Heart right ventricle (tissue), 16 donors: ENCODE measurements around the gene PADI2. TPM values are rescaled to one million over a fixed set of nuclear protein-coding genes. Genes with fewer than 3 reads are reported as not detected.

Experiments used
- ATAC-seq, 8 donors: fragments of 200-7000 bp; cut with Tn5 transposase; one replicate each; pipeline ENCODE4 v1.9.1; 2020; ENCODE audit warnings: mild to moderate bottlenecking in 8 of 8, moderate library complexity in 8 of 8, moderate number of reproducible peaks in 1 of 8
- DNase-seq, 2 donors: peaks; one replicate each; pipeline ENCODE4 v3.0.0-alpha.2; 2020
- H3K27ac ChIP-seq, 10 donors: fragments of 200-600 bp; sonication (generic) in 2 of 10; one replicate each; pipeline versions ENCODE4 v1.5.0 to v1.8.0; 2020 to 2022; ENCODE audit warnings: mild to moderate bottlenecking in 3 of 10
- H3K27me3 ChIP-seq, 7 donors: fragments of 200-600 bp; one replicate each; pipeline ENCODE4 v1.8.0; 2021 to 2022; ENCODE audit warnings: mild to moderate bottlenecking in 2 of 7
- H3K36me3 ChIP-seq, 9 donors: fragments of 200-600 bp; sonication (generic) in 1 of 9; one replicate each; pipeline versions ENCODE4 v1.5.0 to v1.8.0; 2020 to 2022; ENCODE audit warnings: mild to moderate bottlenecking in 2 of 9
- H3K4me1 ChIP-seq, 9 donors: fragments of 200-600 bp; sonication (generic) in 1 of 9; one replicate each; pipeline versions ENCODE4 v1.5.0 to v1.8.0; 2020 to 2022; ENCODE audit warnings: mild to moderate bottlenecking in 4 of 9
- H3K4me3 ChIP-seq, 10 donors: fragments of 200-600 bp; sonication (generic) in 2 of 10; one replicate each; pipeline versions ENCODE4 v1.5.0 to v1.8.0; 2020 to 2022; ENCODE audit warnings: mild to moderate bottlenecking in 7 of 10, moderate library complexity in 2 of 10
- H3K9me3 ChIP-seq, 11 donors: fragments of 200-600 bp in 10 of 11; sonication (generic) in 2 of 11; one replicate each; pipeline versions ENCODE4 v1.5.0 to v1.8.0; 2013 to 2022; ENCODE audit warnings: mild to moderate bottlenecking in 2 of 11, control low read depth in 1 of 11, moderate library complexity in 1 of 11
- CTCF ChIP-seq, 9 donors: fragments of 200-600 bp; sonication (generic) in 2 of 9; IDR thresholded peaks; one replicate each; pipeline versions ENCODE4 v1.5.0 to v1.8.0; 2021 to 2022; ENCODE audit warnings: antibody characterized with exemption in 9 of 9, mild to moderate bottlenecking in 5 of 9, moderate library complexity in 1 of 9
- WGBS, 2 donors: extraction: QIAGEN DNeasy Blood & Tissue Kit; methylation state at CpG; one replicate each; pipeline ENCODE4 v1.1.7; 2013; ENCODE audit warnings: inconsistent platforms in 1 of 2; 5-methylcytosine and 5-hydroxymethylcytosine counted together
- intact Hi-C, 10 donors: fragments of 100-400 bp; cut with DNase I; formaldehyde crosslinking; loops; one replicate each; pipeline versions ENCODE4 v1.11.1 to v1.14.2; 2022
- polyA plus RNA-seq, 2 donors: library from polyadenylated mRNA; stranded (reverse); fragments of 200-250 nt; gene quantifications; one replicate each; pipeline ENCODE4 v1.2.3, GENCODE V29; 2013
- total RNA-seq, 10 donors: library from RNA; stranded (reverse); fragmentation: NEBNext Ultra II Directional in 3 of 10; extraction: Animal tissue kit (Norgen Biotek cat#: 25700) in 3 of 10; gene quantifications; one replicate each; pipeline versions ENCODE4 v1.2.1 to v1.2.4, GENCODE V29; 2021 to 2023
- donor health status: Arrhythmogenic right ventricular cardiomyopathy.
- donor health status: ischemic (EF 13 %, LVEDD 7.1; RV severe dilation, severe dysfunction).
- donor health status: healthy with polysubstance abuse.
- donor health status: DM: no; HTN: yes; CAD: no.
- donor health status: DM: no; HTN: no; CAD: no.
- donor health status: ischemic (EF 25% LVEDD 6.9; RV normal size, moderate dysfunction).
- donor health status: ischemic (EF 25% LVEDD 5.7; RV mildly dilated, moderate dysfunction).
- donor health status: healthy.
- donor health status: DM: yes; HTN: yes; CAD: no.
- donor health status: Ischemic cardiomyopathy.
- donor health status: ischemic (EF 35%, LVEDD 5.7; RV mildly dilated, moderate dysfunction).
- donor health status: nonischemic (EF 11% LVEDD 7.7; RV severe dilation, severe dysfunction).
- donor health status: DM: yes; HTN: yes; CAD: no.
- donor health status: PGD.
- donor health status: ischemic (EF 29% LVEDD 5.4; RV normal size, mild dysfunction).
- donor health status: nonischemic (EF 23%, LVEDD 6.1; RV moderate dilation, normal function).

Gene PADI2
- total and polyA plus RNA-seq, 12 donors, result 0.07 to 1.1 (median 0.47) TPM

DNA sequence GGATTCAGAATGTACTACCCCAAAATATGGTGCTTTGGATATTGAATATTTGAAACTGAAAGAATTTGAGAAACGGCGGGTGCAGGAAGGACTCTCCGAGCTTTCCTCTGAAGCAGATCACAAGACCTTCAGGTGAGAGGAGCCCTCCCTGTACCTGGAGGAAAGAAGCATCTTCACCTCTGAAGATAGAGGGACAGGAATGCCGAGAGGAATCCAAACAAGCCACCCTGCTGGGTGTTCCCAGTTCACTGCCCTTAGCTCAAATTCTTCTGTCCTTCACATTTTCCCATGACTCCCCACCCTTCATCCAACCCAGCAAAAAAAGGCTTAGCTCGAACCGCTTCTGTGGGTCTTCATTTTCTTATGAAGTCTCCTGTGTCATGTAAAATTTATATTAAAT, 18.2 kb upstream of the PADI2 start:
- no peaks in the 10 kb centered on the region for H3K4me1 ChIP-seq
- no peak overlapping the region for H3K27ac ChIP-seq
- no peak for ATAC-seq
- H3K4me3 ChIP-seq, result no peak overlapping the region
- DNase-seq, result no peak
- no peaks in the 10 kb centered on the region for H3K9me3 ChIP-seq
- WGBS, 2 donors, result 52 to 58% methylated on average over 6 of the region's 6 CpGs
- intact Hi-C loops, result no loop called here
- peaks cover 0 to 62% (median 29%) of the 10 kb centered on the region in 7 donors for H3K27me3 ChIP-seq
- TF ChIP-seq CTCF (IDR thresholded peaks at IDR 0.05), result no peak
- no peaks in the 10 kb centered on the region for H3K36me3 ChIP-seq

DNA sequence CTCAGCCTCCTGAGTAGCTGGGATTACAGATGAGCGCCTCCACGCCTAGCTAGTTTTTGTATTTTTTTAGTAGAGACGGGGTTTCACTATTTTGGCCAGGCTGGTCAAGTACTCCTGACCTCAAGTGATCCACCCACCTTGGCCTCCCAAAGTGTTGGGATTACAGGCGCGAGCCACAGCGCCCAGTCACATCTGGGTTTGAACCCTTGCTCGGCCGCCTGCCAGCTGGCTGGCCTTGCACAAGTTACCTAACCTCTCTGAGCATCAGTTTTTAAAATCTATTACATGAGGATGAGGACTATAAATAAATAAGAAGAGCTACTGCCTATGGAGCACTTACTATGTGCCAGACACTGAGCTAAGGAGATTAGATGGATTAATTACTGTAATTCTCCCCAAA, 17.7 kb upstream of the PADI2 start:
- intact Hi-C loops, result no loop called here
- Histone ChIP-seq H3K27ac (no peak overlapping the region), H3K4me1 (no peaks in the 10 kb centered on the region), H3K27me3 (peaks cover 0 to 62% (median 29%) of the 10 kb centered on the region in 7 donors), H3K36me3 (no peaks in the 10 kb centered on the region), H3K4me3 (no peak overlapping the region), H3K9me3 (no peaks in the 10 kb centered on the region)
- TF ChIP-seq CTCF (IDR thresholded peaks at IDR 0.05), result no peak
- ATAC-seq, result no peak
- DNase-seq, result no peak
- WGBS, 2 donors, result 84 to 94% methylated on average over 8 of the region's 8 CpGs

DNA sequence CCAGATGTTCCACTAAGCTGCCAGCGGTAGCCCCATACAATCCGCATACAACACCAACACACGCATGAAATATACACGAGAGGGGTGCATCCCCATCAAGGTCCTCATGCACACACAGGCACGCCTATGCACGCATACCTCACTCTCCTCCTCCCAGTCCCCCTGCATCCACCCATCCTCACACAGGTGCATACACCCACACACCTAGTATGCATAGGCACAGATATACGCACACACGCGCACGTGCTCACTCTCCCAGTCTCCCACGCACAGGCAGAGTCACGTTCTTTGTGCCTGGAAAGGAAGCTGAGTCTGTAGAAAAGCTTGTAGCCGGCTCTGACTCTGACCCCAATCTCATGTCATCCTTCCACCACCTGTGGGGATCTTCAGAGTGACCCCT, 16.9 kb upstream of the PADI2 start:
- no peak for TF ChIP-seq CTCF (IDR thresholded peaks at IDR 0.05)
- 87 to 89% methylated on average over 13 of the region's 13 CpGs for WGBS, 2 donors
- Histone ChIP-seq H3K27me3 (peaks cover 0 to 65% (median 29%) of the 10 kb centered on the region in 7 donors), H3K27ac (no peak overlapping the region), H3K4me1 (no peaks in the 10 kb centered on the region), H3K9me3 (no peaks in the 10 kb centered on the region), H3K36me3 (no peaks in the 10 kb centered on the region), H3K4me3 (no peak overlapping the region)
- intact Hi-C loops, result no loop called here
- ATAC-seq, result no peak
- no peak for DNase-seq

GRCh38 chr1:17135530-17135929, 16.3 kb upstream of the PADI2 start:
- ATAC-seq (no peak), DNase-seq (no peak)
- Histone ChIP-seq H3K27me3 (peaks cover 0 to 62% (median 32%) of the 10 kb centered on the region in 7 donors), H3K27ac (no peak overlapping the region), H3K4me3 (no peak overlapping the region), H3K4me1 (no peaks in the 10 kb centered on the region), H3K9me3 (no peaks in the 10 kb centered on the region), H3K36me3 (no peaks in the 10 kb centered on the region)
- intact Hi-C loops, result no loop called here
- TF ChIP-seq CTCF (IDR thresholded peaks at IDR 0.05), result no peak
- 60 to 61% methylated on average over 5 of the region's 5 CpGs for WGBS, 2 donors
